B cell (primary cell): ENCODE measurements around the gene RANBP9.

Experiments used
- EZH2 ChIP-seq: IDR thresholded peaks from 2 replicates; pipeline ENCODE4 v1.6.1; 2012; ENCODE audit warnings: borderline replicate concordance, low read depth, mild to moderate bottlenecking, moderate library complexity, low read length; ENCODE audit not compliant: insufficient read depth, poor library complexity, severe bottlenecking
- TF ChIP-seq, protein P1 (sequence below): fragments of 200-600 bp; IDR thresholded peaks from one replicate; pipeline ENCODE4 v1.8.0; 2022; ENCODE audit warnings: antibody characterized with exemption, mild to moderate bottlenecking

DNA sequence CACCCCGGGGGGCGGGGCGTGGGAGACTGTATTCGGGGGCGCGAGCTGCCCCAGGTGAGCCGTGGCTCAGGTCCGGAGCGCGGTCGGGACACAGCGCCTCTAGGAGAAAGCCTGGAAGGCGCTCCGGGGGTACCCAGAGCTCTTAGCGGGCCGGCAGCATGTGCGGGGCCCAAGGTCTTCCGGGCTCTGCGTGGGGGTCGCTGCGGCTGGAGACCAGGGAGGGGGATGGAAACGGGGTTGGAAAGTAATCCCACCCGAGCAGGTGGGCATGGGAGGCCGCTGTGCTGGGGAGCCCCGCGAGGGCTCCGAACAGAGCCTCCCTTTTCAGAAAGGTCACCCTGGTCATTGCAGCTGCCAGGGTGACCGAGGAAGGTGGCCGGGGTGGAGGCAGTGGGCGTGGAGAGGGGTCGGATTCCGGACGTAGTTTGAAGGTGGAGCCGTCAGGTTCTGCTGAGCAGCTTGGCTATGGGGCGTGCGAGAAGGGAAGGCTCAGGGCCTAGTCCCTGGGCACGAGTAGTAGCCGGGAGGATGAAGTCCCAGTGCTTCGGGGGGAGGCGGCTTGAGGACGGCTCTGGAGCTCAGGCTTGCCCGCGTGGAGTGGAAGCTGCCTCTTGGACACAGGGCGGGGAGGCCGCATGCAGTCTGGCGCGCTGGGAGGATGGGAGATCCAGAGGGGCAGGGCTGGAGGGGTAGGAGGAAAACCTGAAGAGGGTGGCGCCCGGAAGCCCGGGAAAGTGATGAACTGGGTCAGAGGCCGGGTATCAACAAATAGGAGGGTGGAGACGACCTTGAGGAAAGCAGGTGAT lies 136.9 kb downstream of the RANBP9 start, which contains the start of gene SIRT5:
- TF ChIP-seq, protein P1, sequence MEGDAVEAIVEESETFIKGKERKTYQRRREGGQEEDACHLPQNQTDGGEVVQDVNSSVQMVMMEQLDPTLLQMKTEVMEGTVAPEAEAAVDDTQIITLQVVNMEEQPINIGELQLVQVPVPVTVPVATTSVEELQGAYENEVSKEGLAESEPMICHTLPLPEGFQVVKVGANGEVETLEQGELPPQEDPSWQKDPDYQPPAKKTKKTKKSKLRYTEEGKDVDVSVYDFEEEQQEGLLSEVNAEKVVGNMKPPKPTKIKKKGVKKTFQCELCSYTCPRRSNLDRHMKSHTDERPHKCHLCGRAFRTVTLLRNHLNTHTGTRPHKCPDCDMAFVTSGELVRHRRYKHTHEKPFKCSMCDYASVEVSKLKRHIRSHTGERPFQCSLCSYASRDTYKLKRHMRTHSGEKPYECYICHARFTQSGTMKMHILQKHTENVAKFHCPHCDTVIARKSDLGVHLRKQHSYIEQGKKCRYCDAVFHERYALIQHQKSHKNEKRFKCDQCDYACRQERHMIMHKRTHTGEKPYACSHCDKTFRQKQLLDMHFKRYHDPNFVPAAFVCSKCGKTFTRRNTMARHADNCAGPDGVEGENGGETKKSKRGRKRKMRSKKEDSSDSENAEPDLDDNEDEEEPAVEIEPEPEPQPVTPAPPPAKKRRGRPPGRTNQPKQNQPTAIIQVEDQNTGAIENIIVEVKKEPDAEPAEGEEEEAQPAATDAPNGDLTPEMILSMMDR, result peak; percentile 92
- no peak for TF ChIP-seq EZH2
